ENCODE results near the gene SLC19A1.

SLC19A1 gene

GRCh38 chr21:45544449-45545235 is 2.4 kb upstream of the SLC19A1 start:
- H2BK120ac ChIP-seq (ENCODE audit: low read depth, low read length): no peak overlapping the region
- no peak overlapping the region for H3K4ac ChIP-seq (ENCODE audit: low read depth in 1 of 2, low read length in 2 of 2)
- H3K27me3 ChIP-seq (ENCODE audit: control insufficient read depth in 1 of 2, insufficient read depth in 1 of 2, low read length in 2 of 2): peaks cover 0 to 24% of the 10 kb centered on the region in 2 experiments
- peaks cover 6% of the 10 kb centered on the region for H3K79me1 ChIP-seq (replicated peaks; ENCODE audit: low read length, poor library complexity, severe bottlenecking)
- no peak overlapping the region for H2BK5ac ChIP-seq (ENCODE audit: low read depth, low read length, poor library complexity, severe bottlenecking)
- no peak overlapping the region for H3K23ac ChIP-seq (ENCODE audit: low read length in 2 of 2)
- peaks cover 20% of the 10 kb centered on the region for H3K4me1 ChIP-seq (ENCODE audit: control insufficient read depth, insufficient read depth, low read depth, low read length)
- no peak overlapping the region for H3K4me2 ChIP-seq (ENCODE audit: low read length, poor library complexity, severe bottlenecking)
- no peak overlapping the region for H4K91ac ChIP-seq (ENCODE audit: low read length)
- no peaks in the 10 kb centered on the region for H3K36me3 ChIP-seq (ENCODE audit: control insufficient read depth in 1 of 2, insufficient read depth in 2 of 2, low read depth in 1 of 2, low read length in 2 of 2)
- H2AFZ ChIP-seq (ENCODE audit: low read depth, low read length): no peak overlapping the region
- H2AK5ac ChIP-seq (ENCODE audit: low read length, severe bottlenecking): no peak overlapping the region
- DNase-seq: no peak
- H3K18ac ChIP-seq (ENCODE audit: low read depth in 1 of 2, low read length in 2 of 2): no peak overlapping the region
- no peak overlapping the region for H3K9ac ChIP-seq (ENCODE audit: low read length)
- no peak overlapping the region for H4K8ac ChIP-seq (ENCODE audit: low read length)
- no peak overlapping the region for H2BK15ac ChIP-seq (ENCODE audit: low read depth, poor library complexity, severe bottlenecking)
- no peaks in the 10 kb centered on the region for H3K9me3 ChIP-seq (ENCODE audit: control insufficient read depth, low read length)
- no peak overlapping the region for H3K27ac ChIP-seq (ENCODE audit: low read length, poor library complexity, severe bottlenecking)
- no peak overlapping the region for H3K14ac ChIP-seq (ENCODE audit: low read length in 2 of 2)
- WGBS: 93% methylated on average over 18 of the region's 18 CpGs
- no peak overlapping the region for H3K4me3 ChIP-seq (ENCODE audit: insufficient read depth in 1 of 2, low read depth in 1 of 2, low read length in 2 of 2)
- no peak overlapping the region for H2BK12ac ChIP-seq (ENCODE audit: low read length in 2 of 2)

DNA sequence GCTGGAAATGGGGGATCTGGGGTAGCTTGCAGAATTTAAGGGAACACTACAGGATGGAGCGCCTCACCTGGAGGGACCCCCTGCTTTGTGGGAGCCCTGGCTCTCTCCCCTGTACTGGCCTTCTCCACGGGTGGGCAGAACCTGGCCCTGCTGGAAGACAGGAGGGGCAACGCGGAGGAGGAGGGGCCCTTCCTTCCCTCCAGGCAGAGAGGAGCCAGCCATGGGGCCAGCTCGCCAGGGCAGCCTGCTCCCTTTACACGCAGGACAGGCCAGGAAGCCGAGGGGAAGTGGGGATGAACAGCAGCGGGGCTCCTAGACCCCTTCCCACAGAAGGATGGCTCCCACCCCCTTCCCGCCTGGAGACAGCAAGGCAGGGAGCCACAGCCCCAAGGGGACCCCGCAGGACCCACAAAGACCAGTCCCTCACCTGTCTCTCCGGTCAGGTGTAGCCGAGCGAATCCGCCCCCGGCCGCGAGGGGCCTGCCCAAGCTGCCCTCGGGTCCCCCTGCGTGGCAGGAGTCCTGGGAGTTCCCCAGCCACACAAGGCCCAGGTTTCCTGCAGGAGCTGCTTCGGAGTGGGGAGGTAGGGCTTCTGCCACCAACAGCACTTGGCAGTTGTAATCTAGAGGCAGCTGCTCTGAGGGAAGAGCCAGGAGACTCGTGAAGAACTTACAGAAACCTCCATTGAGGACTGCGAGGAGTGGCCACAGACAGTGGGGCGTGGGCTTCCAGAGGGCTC is 1.6 kb upstream of the SLC19A1 start:
- H3K36me3 ChIP-seq (ENCODE audit: control insufficient read depth in 1 of 2, insufficient read depth in 2 of 2, low read depth in 1 of 2, low read length in 2 of 2): peaks cover 0 to 4% of the 10 kb centered on the region in 2 experiments
- no peak overlapping the region for H2AFZ ChIP-seq (ENCODE audit: low read depth, low read length)
- no peak overlapping the region for H3K9ac ChIP-seq (ENCODE audit: low read length)
- no peak overlapping the region for H4K91ac ChIP-seq (ENCODE audit: low read length)
- H3K4me2 ChIP-seq (ENCODE audit: low read length, poor library complexity, severe bottlenecking): no peak overlapping the region
- H2BK12ac ChIP-seq (ENCODE audit: low read length in 2 of 2): no peak overlapping the region
- no peak overlapping the region for H3K4ac ChIP-seq (ENCODE audit: low read depth in 1 of 2, low read length in 2 of 2)
- DNase-seq: no peak
- H3K27me3 ChIP-seq (ENCODE audit: control insufficient read depth in 1 of 2, insufficient read depth in 1 of 2, low read length in 2 of 2): peaks cover 0 to 21% of the 10 kb centered on the region in 2 experiments
- H3K4me3 ChIP-seq (ENCODE audit: insufficient read depth in 1 of 2, low read depth in 1 of 2, low read length in 2 of 2): no peak overlapping the region
- H3K4me1 ChIP-seq (ENCODE audit: control insufficient read depth, insufficient read depth, low read depth, low read length): peaks cover 20% of the 10 kb centered on the region
- no peak overlapping the region for H4K8ac ChIP-seq (ENCODE audit: low read length)
- H3K23ac ChIP-seq (ENCODE audit: low read length in 2 of 2): no peak overlapping the region
- H2BK15ac ChIP-seq (ENCODE audit: low read depth, poor library complexity, severe bottlenecking): no peak overlapping the region
- no peak overlapping the region for H3K14ac ChIP-seq (ENCODE audit: low read length in 2 of 2)
- H2BK120ac ChIP-seq (ENCODE audit: low read depth, low read length): no peak overlapping the region
- H3K9me3 ChIP-seq (ENCODE audit: control insufficient read depth, low read length): no peaks in the 10 kb centered on the region
- no peak overlapping the region for H3K18ac ChIP-seq (ENCODE audit: low read depth in 1 of 2, low read length in 2 of 2)
- 89% methylated on average over 23 of the region's 23 CpGs for WGBS
- no peak overlapping the region for H3K27ac ChIP-seq (ENCODE audit: low read length, poor library complexity, severe bottlenecking)
- no peak overlapping the region for H2AK5ac ChIP-seq (ENCODE audit: low read length, severe bottlenecking)
- peaks cover 12% of the 10 kb centered on the region for H3K79me1 ChIP-seq (replicated peaks; ENCODE audit: low read length, poor library complexity, severe bottlenecking)
- H2BK5ac ChIP-seq (ENCODE audit: low read depth, low read length, poor library complexity, severe bottlenecking): no peak overlapping the region

DNA sequence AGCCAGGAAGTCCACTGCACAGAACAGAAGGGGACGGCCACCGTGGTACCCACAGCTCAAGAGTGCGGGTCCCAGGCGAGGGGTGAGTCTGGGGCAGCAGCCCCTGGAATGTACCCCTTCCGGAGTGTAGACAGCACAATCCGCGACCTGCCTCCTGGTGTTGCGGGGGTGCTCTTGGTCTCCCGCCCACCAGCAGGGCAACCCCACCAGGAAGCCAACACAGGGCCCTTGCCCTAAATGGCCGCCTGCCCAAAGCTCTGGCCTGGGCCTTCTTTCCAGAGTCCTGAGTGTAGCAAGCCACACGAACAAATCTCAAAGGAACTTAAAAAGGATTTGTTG is 1.1 kb upstream of the SLC19A1 start:
- no peak overlapping the region for H2BK120ac ChIP-seq (ENCODE audit: low read depth, low read length)
- WGBS: 93% methylated on average over 11 of the region's 11 CpGs

More for the DNA sequence above, 1.1 kb upstream of the SLC19A1 start:
- peaks cover 16% of the 10 kb centered on the region for H3K79me1 ChIP-seq (replicated peaks; ENCODE audit: low read length, poor library complexity, severe bottlenecking)
- no peak overlapping the region for H3K27ac ChIP-seq (ENCODE audit: low read length, poor library complexity, severe bottlenecking)
- no peaks in the 10 kb centered on the region for H3K9me3 ChIP-seq (ENCODE audit: control insufficient read depth, low read length)
- H2BK15ac ChIP-seq (ENCODE audit: low read depth, poor library complexity, severe bottlenecking): no peak overlapping the region
- peaks cover 0 to 7% of the 10 kb centered on the region in 2 experiments for H3K36me3 ChIP-seq (ENCODE audit: control insufficient read depth in 1 of 2, insufficient read depth in 2 of 2, low read depth in 1 of 2, low read length in 2 of 2)
- no peak overlapping the region for H4K91ac ChIP-seq (ENCODE audit: low read length)
- H2BK5ac ChIP-seq (ENCODE audit: low read depth, low read length, poor library complexity, severe bottlenecking): no peak overlapping the region
- peak overlapping the region; percentile 36 for H3K9ac ChIP-seq (ENCODE audit: low read length)
- H3K4ac ChIP-seq (ENCODE audit: low read depth in 1 of 2, low read length in 2 of 2): no peak overlapping the region
- no peak for DNase-seq
- H2AK5ac ChIP-seq (ENCODE audit: low read length, severe bottlenecking): no peak overlapping the region
- H2AFZ ChIP-seq (ENCODE audit: low read depth, low read length): no peak overlapping the region
- no peak overlapping the region for H3K4me2 ChIP-seq (ENCODE audit: low read length, poor library complexity, severe bottlenecking)
- no peak overlapping the region for H3K18ac ChIP-seq (ENCODE audit: low read depth in 1 of 2, low read length in 2 of 2)
- H3K14ac ChIP-seq (ENCODE audit: low read length in 2 of 2): no peak overlapping the region
- H3K4me3 ChIP-seq (ENCODE audit: insufficient read depth in 1 of 2, low read depth in 1 of 2, low read length in 2 of 2): peak overlapping the region in 1 of 2 experiments; percentile 62
- H3K27me3 ChIP-seq (ENCODE audit: control insufficient read depth in 1 of 2, insufficient read depth in 1 of 2, low read length in 2 of 2): peaks cover 0 to 18% of the 10 kb centered on the region in 2 experiments
- H2BK12ac ChIP-seq (ENCODE audit: low read length in 2 of 2): no peak overlapping the region
- no peak overlapping the region for H4K8ac ChIP-seq (ENCODE audit: low read length)
- H3K4me1 ChIP-seq (ENCODE audit: control insufficient read depth, insufficient read depth, low read depth, low read length): peaks cover 20% of the 10 kb centered on the region
- H3K23ac ChIP-seq (ENCODE audit: low read length in 2 of 2): no peak overlapping the region

Measured in mesenchymal stem cell (in vitro differentiated cells and primary cell).